Hematopoietic multipotent progenitor cell treated with erythropoietin and hydrocortisone succinate and interleukin-3 and kit ligand, for 8 days (in vitro differentiated cells): ENCODE results near the gene AGA.

Source experiments
- DNase-seq: peaks from one replicate; pipeline ENCODE4 v3.0.0-alpha.2; 2015

AGA gene

DNA sequence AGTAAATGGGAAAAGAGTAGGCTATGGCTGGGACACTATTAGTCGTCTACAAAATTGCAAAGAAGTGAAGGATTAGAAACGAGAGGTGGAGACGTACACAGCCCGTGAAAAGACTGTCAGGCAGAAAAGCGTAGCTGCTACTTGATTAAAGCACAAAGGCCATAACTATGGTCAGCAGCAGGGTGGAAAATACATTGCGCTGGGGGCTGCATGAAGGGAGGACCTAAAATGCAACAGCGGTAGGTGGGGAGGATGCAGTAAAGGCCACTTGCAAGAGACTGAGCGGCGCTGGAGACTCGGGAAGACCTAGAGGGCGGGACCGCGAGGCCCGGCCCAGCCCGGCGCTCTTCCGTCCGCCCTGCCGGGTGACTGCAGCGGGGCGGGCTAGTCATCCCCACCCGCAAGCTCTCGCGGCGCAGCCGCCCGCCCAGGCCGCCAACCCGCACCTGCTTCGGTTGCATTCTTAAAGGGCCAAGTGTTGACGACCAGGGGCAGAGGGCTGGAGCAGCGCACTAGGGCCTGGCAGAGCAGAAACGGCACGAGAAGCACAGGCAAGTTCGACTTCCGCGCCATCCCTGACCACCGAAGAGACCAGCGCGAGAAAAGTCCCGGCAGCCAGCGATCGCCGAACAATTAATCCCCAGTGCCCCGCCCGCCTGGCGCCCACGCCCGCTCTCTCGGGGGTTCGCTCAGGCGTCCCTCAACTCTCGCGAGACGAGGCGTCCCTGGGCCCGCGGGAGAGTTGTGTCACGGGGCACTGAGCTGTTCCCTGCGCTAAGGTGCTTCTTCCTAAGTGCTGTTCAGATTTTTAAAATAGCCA, at the start of gene AGA:
AGA (minus strand) TSS at position 635 of the 820 bp plus-strand sequence; CDS start at position 573, 62 bp downstream.
- DNase-seq, result peak; percentile 96

DNA sequence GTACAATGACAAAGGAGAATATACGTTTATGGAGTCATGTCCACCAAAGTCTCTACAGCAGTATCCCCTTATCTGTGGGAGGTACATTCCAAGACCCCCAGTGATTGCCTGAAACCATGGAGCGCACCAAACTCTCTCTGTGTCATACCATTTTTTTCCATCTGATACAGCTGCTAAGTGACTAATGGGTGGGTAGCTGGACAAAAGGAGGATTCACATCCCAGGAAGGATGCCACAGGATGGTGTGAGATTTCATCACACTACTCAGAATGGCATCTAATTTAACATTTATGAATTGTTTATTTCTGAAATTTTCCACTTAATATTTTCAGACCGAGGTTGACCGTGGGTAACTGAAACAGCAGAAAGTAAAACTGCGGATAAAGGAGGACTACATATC, 49.8 kb upstream of the AGA start:
- no peak for DNase-seq

DNA sequence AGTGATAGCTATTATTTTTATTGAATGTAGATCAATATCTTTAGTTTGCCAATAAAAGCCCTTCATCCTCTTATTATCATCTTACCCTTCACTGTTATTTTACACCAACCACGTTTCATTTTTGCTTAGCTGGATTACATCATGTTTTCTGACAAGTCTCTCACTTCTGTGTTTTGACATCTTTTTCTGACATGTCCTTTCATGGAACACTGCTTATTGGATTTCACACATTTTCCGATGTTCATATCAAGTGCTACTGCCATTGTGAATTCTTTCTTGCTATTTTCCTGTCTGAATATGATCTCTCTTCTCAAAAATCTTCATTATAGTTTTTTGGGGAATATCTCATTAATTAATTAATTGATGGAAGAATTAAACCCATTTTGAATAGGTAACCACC, 48.5 kb upstream of the AGA start:
- no peak for DNase-seq

DNA sequence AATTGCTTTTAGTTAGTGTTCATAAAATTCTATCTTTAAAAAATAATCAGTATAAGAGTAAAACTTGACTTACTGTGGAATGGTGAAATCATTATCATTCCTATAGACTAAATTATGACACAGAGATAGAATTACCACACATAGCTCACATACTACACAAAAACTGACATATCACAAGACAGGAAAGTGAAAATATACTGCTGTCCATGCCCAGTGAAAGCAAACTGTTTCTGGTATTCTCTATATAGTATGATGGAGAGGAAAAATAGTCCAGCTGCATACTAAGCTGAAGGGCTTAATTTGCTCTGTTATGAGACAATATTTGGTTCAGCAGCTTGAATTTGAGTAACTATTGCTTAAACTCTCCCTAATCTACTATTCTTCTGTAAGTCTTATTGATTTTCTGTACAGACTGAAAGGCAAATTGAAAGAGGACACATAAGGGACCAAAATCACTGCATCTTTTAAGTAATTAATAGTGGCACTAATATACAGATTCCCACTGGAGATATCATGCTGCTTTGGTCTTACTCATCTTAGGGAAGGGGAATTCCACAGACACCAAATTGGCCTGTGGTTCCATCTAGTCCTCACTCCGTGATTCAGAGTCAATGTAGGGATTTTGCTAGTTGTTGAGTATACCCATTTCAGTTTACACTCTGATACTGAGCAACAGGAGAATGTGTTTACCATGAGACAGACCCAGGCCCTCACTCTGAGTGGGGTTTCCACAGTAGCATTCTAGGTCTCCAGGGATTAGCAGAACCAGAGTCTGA, 47.4 kb upstream of the AGA start:
- no peak for DNase-seq

DNA sequence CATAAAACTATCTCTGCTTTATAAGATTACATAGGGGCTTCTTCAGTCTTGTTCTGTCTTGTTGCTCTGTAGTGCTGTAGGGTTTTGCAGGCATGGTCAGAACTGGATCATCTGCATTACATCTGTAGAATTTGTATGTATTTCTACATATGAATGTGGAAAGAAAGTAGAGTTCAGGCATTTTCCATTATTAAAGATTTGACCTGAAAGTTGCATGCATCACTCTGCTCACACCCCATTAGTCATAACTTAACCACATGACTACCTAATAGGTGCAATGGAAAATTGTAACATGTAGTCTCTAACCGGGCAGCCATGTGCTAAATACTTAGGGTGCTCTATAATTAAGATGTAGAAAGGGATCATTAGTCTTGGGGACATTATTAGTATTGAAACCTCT, 45.7 kb upstream of the AGA start:
- no peak for DNase-seq

DNA sequence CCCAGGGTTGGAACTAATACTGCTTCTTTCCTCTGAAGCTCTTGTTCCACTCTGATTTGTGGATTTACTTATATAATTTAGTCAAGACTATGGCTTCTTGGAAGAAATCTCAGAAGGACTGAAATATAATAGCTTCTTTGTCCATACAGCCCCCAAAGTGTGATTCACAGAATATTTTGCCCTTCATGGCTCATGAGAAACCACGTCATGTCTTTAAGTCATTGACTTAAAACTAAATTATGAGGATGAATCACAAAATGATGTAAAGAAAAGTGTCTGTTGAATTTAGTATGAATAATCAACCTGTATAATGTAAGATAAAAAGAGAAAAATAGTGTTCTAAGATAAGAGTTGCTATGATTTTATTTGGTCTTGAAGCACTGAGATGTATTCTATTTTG, 43.3 kb upstream of the AGA start:
- no peak for DNase-seq

DNA sequence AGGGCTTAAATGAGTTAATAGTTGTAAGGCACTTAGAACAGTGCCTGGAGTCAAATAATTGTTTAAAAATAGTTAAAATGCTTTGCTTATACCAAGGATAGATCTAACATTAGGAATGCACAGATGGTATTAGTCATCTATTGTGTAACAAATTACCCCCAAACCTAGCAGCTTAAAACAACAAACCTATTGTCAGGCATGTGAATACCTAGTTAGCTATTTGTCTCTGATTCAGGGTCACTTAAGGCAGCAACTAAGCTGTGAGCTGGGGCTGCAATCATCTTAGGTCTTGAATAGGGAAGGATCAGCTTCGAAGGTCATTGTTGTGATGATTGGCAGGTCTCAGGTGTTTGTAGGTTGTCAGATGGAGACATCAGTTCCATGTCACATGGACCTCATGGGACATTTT, 42.4 kb upstream of the AGA start:
- DNase-seq, result no peak

DNA sequence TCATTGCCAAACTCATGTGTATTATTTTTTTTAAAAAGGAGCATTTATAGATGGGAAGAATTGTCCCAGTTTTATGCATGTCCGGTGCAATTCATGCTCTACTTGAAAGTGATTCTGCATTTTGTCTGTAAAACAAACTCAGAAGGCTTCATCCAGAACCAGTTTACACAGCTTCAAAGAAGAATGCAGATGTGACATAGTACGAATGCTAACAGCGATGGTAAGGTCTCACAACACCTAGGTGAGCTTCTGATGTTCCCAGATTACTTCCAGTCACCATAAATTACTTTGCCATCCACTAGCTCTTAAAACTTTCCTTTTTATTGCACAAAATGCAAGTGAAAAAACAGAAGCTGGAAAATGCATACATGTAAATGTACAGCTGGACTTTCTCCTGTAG, 41.5 kb upstream of the AGA start:
- no peak for DNase-seq

DNA sequence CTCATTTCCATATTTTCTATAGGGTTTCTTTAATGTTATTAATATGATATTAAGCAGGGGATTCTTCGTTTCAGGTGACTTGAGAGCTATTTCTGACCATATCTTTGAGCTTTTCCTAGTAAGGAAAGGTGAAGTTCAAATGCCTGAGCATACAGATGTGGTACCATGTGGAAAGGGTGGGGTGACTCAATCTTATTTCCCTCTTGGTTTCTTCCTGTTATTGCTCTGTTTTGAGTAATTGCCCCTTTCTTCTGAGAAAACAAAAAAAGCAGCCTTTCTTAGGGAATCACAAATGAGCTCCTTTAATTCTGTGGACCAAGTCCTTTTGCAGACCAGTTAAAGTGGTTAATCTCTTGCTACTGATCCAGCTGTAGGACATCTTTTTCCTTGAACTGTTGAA, 41.0 kb upstream of the AGA start:
- DNase-seq, result no peak

DNA sequence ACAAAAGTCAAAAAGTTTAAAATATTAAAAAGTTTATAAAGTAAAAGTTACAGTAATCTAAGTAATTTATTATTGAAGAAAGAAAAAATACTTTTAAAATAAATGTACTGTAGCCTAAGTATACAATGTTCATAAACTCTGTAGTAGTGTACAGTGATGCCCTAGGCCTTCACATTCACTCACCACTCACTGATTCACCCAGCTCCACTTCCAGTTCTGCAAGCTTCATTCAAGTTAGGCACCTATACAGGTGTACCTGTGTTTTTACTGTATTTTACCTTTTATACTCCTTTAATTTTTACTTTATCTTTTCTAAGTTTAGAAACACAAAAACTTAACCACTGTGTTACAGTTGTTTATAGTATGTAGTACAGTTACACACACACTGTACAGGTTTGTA, 40.1 kb upstream of the AGA start:
- DNase-seq, result no peak

DNA sequence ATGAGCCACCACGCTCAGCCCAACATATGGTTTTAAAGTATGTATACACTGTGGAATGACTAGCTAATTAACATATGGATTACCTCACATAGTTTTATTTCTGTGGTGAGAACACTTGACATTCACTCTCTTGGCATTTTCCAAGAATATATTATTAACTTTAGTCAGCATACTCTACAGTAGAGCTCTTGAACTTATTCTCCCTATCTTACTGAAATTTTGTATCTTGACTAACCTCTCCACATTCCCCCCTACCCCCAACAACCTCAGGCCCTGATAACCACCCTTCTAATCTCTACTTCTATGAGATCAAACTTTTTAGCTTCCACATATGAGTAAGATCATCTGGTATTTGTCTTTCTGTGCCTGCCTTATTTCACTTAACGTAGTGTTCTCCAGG, 38.6 kb upstream of the AGA start:
- DNase-seq, result no peak

DNA sequence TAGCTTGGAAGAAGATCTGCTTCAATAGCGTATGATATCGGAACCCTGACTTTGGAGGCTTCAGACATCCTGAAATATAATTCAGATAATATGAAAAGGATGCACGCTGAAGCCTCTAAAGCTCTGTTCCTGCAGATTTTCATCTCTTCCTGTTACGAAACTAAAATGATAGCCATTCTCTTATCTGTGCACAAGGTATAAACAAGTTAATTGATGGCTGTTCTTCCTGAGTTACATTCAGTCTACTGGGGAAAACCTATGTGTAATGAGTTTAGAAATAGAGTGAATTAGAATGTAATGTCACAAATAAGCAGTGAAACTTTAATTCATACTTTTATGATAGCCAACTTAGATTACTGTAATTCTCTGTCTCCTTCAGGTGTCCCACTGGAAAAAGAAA, 36.8 kb upstream of the AGA start:
- DNase-seq, result no peak

DNA sequence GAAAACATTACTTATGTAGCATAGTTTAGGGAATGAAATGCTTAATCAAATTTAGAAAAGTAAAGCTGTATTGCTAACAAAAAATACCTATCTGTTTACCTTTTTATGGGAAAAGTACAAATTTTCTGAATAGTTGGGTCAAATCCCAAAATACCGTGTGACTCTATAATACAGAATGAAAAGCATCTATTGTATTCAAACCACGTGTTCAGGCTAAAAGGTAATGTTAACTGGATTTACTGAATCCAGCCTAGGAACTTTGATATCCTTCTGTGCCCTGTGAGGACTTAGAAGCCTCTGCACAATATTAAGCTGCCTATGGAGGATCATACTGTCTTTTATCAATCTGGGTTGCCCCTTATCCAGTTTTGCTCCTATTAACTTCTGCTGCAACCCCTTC, 36.3 kb upstream of the AGA start:
- no peak for DNase-seq

DNA sequence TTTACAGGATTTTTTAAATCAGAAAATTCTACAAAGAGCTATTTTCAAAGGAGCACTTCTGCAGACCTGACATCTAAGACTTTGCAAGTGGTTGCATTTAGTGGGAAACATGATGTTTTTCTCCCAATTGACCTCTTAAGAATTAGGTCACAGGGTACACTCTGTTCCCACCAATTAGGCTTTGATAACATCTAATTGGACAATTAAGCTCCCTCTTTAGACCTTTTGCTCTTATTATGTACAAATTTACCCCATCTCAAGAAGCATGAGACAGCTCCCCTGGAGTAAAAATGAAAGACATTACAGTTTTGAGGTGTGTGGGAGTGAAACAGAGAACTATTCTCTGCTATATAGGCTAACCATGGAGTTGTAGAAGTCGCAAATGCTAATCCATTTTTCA, 31.8 kb upstream of the AGA start:
- no peak for DNase-seq

DNA sequence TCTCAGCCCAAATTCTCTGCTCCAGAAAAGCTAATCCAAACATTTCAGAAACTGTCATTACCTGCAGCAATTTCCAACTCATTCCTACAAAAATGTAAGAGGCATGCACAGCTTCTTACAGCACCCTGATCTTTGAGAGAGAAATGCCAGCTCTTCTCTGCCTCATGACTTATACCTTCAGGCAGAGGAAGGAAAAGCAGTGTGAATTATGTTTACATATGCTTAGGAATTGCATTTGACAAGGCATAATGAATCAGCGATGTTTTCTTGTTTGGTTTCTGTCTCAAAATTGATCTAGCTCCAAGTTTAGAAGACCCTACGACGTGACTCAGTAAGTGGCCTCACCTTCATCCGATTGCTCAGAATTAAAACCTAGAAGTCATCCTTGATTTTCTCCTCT, 21.8 kb upstream of the AGA start:
- no peak for DNase-seq

DNA sequence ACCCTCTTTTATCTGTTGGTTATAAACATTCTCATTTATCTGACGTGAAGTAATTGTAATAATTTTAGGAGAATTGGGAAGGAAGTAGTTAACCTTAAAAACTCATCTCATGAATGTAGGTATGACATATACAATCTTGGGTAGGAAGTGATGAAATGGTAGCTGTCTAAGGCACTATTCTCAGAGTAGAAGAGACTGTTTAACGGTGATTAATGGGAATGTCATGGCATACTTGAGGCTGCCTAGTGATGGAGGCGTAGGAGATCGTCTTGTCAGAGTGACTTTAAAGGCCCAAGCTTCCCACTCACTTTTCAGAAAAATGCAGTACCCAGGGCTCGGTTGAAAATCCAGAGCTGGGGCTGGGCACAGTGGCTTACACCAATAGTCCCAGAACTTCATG, 19.4 kb upstream of the AGA start:
- no peak for DNase-seq

DNA sequence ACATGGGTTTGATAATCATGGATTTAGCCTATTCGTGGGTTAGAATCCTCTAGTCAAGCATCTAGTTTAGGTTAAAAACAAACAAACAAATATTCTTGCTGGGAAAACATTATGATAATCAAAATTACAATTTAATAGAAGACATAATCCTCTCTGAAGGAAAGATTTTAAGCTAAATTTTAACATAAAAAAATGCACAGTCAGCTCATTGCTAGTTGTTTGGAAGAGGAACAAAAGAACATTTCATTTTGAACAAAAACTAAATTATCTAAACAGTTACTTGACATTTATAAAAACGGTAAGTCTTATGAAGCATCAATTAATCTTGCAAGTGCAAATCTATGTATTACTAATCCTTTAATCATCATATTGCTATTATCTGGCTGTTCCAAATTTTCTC, 18.2 kb upstream of the AGA start:
- DNase-seq, result no peak

DNA sequence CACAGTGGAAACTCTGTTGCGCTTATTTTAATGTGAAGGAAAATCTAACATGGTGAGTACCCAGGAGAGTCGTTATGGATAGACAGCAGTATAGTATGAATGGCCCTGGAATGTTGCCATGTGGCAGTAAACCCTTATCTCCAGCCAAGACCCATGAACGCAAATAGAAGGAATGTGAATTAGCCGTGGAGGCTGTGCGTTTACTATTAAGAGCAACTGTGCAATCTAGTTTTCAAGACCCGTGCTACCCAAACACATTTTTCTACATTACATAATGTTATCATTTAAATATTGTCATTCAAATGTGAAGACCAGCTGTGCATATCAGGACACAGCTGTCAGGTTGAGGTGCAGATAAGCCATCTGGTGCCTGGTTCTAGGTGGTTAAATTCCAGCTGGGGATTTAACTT, 13.3 kb upstream of the AGA start:
- peak; percentile 5 for DNase-seq

DNA sequence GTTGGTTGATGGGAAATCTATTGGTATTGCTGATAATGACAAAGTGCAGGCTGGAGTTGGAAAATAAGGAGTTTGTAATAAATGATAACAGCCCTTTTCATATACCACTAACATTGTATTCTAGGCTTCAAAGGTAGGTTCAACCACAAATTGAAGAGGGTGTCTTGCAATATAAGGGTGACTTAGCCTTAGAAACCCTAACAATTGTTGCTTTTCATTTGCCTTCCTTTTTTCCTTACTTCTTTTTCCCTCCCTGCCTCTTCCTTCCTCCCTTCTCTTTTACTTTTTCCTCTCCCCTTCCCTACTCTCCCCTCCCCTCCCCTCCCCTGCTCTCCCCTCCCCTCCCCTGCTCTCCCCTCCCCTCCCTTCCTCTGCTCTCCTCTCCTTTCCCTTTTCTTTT, 10.9 kb upstream of the AGA start:
- DNase-seq, result no peak

DNA sequence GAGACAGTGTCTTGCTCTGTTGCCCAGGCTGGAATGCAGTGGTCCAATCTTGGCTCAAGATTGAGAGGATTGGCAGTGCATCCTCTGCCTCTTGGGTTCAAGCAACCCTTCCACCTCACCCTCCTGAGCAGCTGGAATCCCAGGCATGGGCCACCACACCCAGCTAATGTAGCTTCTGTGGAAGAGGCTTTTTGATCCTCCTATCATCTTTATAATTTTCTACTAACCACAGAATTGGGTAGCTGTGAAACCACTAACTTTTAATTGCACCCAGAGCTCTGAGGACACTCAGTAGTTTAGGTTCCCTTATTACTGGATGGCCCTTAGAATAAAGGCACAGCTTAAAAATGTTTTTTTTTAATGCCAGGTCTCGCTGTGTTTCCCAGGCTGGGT, 8.9 kb upstream of the AGA start:
- DNase-seq, result no peak

DNA sequence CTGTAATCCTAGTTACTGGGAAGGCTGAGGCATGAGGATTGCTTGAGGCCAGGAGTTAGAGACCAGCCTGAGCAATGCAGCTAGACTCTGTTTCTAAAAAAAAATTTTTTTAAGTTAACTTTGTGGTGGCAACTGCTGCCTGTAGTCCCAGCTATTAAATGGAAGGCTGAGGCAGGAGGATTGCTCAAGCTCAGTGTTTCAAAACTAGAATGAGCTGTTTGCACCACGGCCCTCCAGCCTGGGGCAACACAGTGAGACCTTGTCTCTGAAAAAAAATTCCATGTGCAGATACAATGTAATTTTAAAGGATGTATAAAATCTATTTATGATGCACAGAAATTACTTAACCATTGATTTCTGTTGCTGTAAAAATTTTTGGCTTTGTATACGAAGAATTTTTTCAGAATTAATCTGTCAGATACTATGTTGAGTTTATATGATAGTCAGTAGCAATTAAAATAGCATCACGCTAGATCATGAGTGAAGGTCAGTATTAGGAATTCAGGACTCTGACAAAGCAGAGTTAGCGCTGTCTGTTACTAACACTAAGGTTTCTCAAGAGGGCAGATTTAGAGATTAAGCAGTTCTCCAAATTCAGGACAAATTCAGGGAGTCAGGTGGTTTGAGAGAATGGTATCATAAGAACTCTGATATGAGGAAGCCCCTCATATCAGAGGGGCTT, 8.3 kb upstream of the AGA start:
- DNase-seq, result no peak

DNA sequence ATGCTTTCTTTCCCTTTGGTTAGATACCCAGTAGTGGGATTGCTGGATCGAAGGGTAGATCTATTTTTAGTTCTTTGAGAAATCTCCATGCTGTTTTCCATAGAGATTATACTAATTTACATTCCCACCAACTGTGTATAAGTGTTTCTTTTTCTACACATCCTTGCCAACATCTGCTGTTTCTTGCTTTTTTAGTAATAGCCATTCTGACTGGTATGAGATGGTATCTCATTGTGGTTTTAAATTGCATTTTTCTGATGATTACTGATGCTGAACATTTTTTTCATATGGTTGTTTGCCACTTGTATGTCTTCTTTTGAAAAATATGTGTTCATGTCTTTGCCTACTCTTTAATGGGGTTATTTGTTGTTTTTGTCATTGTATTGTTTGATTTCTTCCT, 6.6 kb upstream of the AGA start:
- DNase-seq, result no peak

DNA sequence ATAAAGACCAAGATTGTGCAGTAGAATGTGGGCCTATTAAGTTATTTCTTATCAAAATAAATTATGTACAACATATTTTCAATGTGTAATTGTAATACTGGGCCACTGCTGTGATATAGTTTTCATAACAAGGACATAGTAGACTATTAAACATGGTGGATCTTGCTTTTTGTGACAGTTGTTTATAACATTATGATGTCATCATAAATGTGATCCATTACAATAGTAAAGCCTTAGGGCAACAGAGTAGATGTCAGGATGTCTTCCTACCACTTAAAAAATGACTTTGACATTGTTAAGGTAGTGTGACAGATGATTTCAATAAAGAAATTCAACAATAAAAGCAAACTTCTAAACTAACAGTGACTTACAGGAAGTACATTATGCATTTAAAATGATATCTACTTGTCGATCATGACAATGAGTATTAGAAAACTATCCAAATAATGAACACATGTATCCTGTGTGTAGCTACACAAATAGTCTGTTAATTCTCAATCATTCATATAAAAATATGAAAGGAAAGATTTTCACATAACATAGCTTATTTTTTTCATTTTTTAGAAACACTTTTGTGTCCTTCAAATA, 5.3 kb upstream of the AGA start:
- DNase-seq, result no peak

DNA sequence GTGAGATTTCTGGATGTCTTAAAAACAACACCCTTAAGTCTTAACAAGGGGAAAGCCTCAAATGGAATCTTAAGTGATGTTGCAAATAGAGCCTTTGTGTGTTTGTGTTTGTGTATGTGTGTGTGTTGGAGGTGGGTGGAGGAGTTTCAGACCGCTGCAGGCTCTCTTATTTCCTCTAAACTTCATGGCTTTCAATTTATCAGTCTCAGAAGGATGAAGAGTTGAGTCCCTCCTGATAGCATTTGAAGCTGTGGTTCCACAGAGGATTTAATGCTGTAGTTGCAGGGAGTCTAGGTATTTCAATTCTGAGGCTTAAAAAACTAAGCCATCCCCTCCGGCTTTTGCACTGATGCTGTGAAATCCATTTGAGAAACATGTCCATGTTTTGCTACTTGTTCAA, 4.3 kb upstream of the AGA start:
- no peak for DNase-seq
